GM21619 (cell line): Measurements from ENCODE around the gene SEC24C.
"Not testable (repeated sequence)": the region's sequence is repeated elsewhere in the genome, so short reads cannot be mapped to it uniquely, and the experiment has no call there.

Experiments used
- ATAC-seq: cut with Tn5 transposase; IDR thresholded peaks from one replicate; pipeline ENCODE4 v1.9.1; 2021; ENCODE audit not compliant: unreplicated experiment

SEC24C gene

GRCh38 chr10:73790886-73791625 lies 46.9 kb downstream of the SEC24C start:
- no peak for ATAC-seq

GRCh38 chr10:73791871-73792400 lies 47.8 kb downstream of the SEC24C start:
- ATAC-seq: no peak

- ATAC-seq: no peak
Observed at GRCh38 chr10:73793456-73793855, 49.3 kb downstream of the SEC24C start.

- not testable (repeated sequence) for ATAC-seq
Observed at GRCh38 chr10:73795491-73795890, 51.3 kb downstream of the SEC24C start.

- ATAC-seq: not testable (repeated sequence)
Observed at GRCh38 chr10:73796035-73796434, 51.9 kb downstream of the SEC24C start.

- ATAC-seq: no peak
Observed at GRCh38 chr10:73796766-73797165, 52.6 kb downstream of the SEC24C start.

- no peak for ATAC-seq
Observed at GRCh38 chr10:73797324-73798025, 53.3 kb downstream of the SEC24C start.

- ATAC-seq: no peak
Observed at GRCh38 chr10:73798087-73798486, 53.9 kb downstream of the SEC24C start.

GRCh38 chr10:73798927-73799560 lies 54.9 kb downstream of the SEC24C start:
- ATAC-seq: no peak

GRCh38 chr10:73799899-73800559 lies 55.9 kb downstream of the SEC24C start:
- no peak for ATAC-seq

GRCh38 chr10:73800560-73801252 lies 56.5 kb downstream of the SEC24C start:
- ATAC-seq: no peak

GRCh38 chr10:73801253-73801590 lies 57.0 kb downstream of the SEC24C start:
- ATAC-seq: no peak

- ATAC-seq: no peak
Observed at GRCh38 chr10:73802276-73802991, 58.3 kb downstream of the SEC24C start.

GRCh38 chr10:73803680-73804286 lies 59.6 kb downstream of the SEC24C start:
- peak; percentile 79 for ATAC-seq

- no peak for ATAC-seq
Observed at GRCh38 chr10:73806176-73806950, 62.2 kb downstream of the SEC24C start.

- ATAC-seq: no peak
Observed at GRCh38 chr10:73807471-73807870, 63.3 kb downstream of the SEC24C start.

GRCh38 chr10:73808021-73808815 lies 64.0 kb downstream of the SEC24C start:
- ATAC-seq: no peak
